CD14-positive monocyte (primary cell): ENCODE measurements around the gene BCAS1. TPM values are rescaled to one million over a fixed set of nuclear protein-coding genes. Genes with fewer than 3 reads are reported as not detected.

Experiments used
- DNase-seq, 3 donors: peaks; one replicate each; pipeline ENCODE4 v3.0.0-alpha.2; 2011 to 2022
- H2AFZ ChIP-seq: 2 replicates; pipeline ENCODE4 v1.6.0; 2012; ENCODE audit warnings: mild to moderate bottlenecking, low read depth, low read length, inconsistent platforms; ENCODE audit not compliant: insufficient read depth, poor library complexity, severe bottlenecking
- H3K27ac ChIP-seq, 2 donors: 1 replicate in 1 of 2; 2 replicates in 1 of 2; pipeline ENCODE4 v1.5.1; 2012 to 2013; ENCODE audit warnings: low read length in 2 of 2, control low read depth in 1 of 2, inconsistent platforms in 1 of 2, low read depth in 1 of 2, mild to moderate bottlenecking in 1 of 2
- H3K27me3 ChIP-seq, 2 donors: one replicate each; pipeline versions ENCODE4 v1.6.0 to v1.6.1; 2011 to 2013; ENCODE audit warnings: low read length in 2 of 2; ENCODE audit not compliant: control insufficient read depth in 2 of 2, insufficient read depth in 2 of 2
- H3K36me3 ChIP-seq, 2 donors: replicated peaks in 1 of 2; 1 replicate in 1 of 2; 2 replicates in 1 of 2; pipeline versions ENCODE4 v1.5.1 to v1.6.1; 2012 to 2013; ENCODE audit warnings: low read length in 2 of 2, control low read depth in 1 of 2, inconsistent platforms in 1 of 2, mild to moderate bottlenecking in 1 of 2; ENCODE audit not compliant: insufficient read depth in 2 of 2, control insufficient read depth in 1 of 2
- H3K4me1 ChIP-seq, 2 donors: 1 replicate in 1 of 2; 2 replicates in 1 of 2; pipeline versions ENCODE4 v1.5.1 to v1.6.1; 2012 to 2013; ENCODE audit warnings: low read length in 2 of 2, control low read depth in 1 of 2, inconsistent platforms in 1 of 2, mild to moderate bottlenecking in 1 of 2, moderate library complexity in 1 of 2; ENCODE audit not compliant: insufficient read depth in 2 of 2, control insufficient read depth in 1 of 2
- H3K4me2 ChIP-seq: replicated peaks from 2 replicates; pipeline ENCODE3; 2012; ENCODE audit warnings: low read length, moderate library complexity, mild to moderate bottlenecking; ENCODE audit not compliant: poor library complexity, severe bottlenecking; ENCODE audit errors: extremely low read depth
- H3K4me3 ChIP-seq, 3 experiments: fragments of 200-600 bp in 1 of 3; sonication (generic) in 1 of 3; replicated peaks in 1 of 3; 1 replicate in 2 of 3; 2 replicates in 1 of 3; pipeline ENCODE4 v1.5.1; 2011 to 2013; ENCODE audit warnings: low read length in 3 of 3, mild to moderate bottlenecking in 3 of 3, control low read depth in 2 of 3, low read depth in 2 of 3, inconsistent platforms in 1 of 3, moderate library complexity in 1 of 3
- H3K79me2 ChIP-seq: 2 replicates; pipeline ENCODE4 v1.6.0; 2012; ENCODE audit warnings: mild to moderate bottlenecking, control low read depth, inconsistent platforms, low read length, moderate library complexity; ENCODE audit not compliant: insufficient read depth
- H3K9ac ChIP-seq: 2 replicates; pipeline ENCODE4 v1.6.0; 2017; ENCODE audit warnings: low read length, mild to moderate bottlenecking; ENCODE audit not compliant: insufficient read depth, poor library complexity, severe bottlenecking
- H3K9me3 ChIP-seq, 2 donors: replicated peaks in 1 of 2; 1 replicate in 1 of 2; 2 replicates in 1 of 2; pipeline versions ENCODE4 v1.5.1 to v1.6.1; 2012 to 2013; ENCODE audit warnings: low read length in 2 of 2, control low read depth in 1 of 2; ENCODE audit not compliant: control insufficient read depth in 1 of 2, insufficient read depth in 1 of 2
- H4K20me1 ChIP-seq: 2 replicates; pipeline ENCODE4 v1.6.0; 2012; ENCODE audit warnings: mild to moderate bottlenecking, low read length, control low read depth, moderate library complexity; ENCODE audit not compliant: insufficient read depth
- H3K27ac Mint-ChIP-seq, 7 donors: one replicate each; pipeline ENCODE4 v1.8.0; 2020; ENCODE audit warnings: mild to moderate bottlenecking in 7 of 7, mixed read lengths in 7 of 7, moderate library complexity in 6 of 7, inconsistent platforms in 2 of 7
- H3K27me3 Mint-ChIP-seq, 3 donors: one replicate each; pipeline ENCODE4 v1.8.0; 2021 to 2022; ENCODE audit warnings: low read depth in 3 of 3, mild to moderate bottlenecking in 3 of 3, mixed read lengths in 3 of 3, moderate library complexity in 3 of 3, inconsistent platforms in 1 of 3
- H3K36me3 Mint-ChIP-seq, 2 donors: one replicate each; pipeline ENCODE4 v1.8.0; 2020; ENCODE audit warnings: mixed read lengths in 2 of 2, inconsistent platforms in 1 of 2, mild to moderate bottlenecking in 1 of 2
- H3K4me1 Mint-ChIP-seq: one replicate; pipeline ENCODE4 v1.8.0; 2020; ENCODE audit warnings: mild to moderate bottlenecking, mixed read lengths
- H3K4me3 Mint-ChIP-seq, 2 donors: one replicate each; pipeline ENCODE4 v1.8.0; 2020; ENCODE audit warnings: mild to moderate bottlenecking in 2 of 2, mixed read lengths in 2 of 2, moderate library complexity in 1 of 2
- H3K9me3 Mint-ChIP-seq, 7 donors: one replicate each; pipeline ENCODE4 v1.8.0; 2020 to 2022; ENCODE audit warnings: mixed read lengths in 7 of 7, mild to moderate bottlenecking in 6 of 7, moderate library complexity in 6 of 7, inconsistent platforms in 2 of 7
- CTCF ChIP-seq: fragments of 200-600 bp; IDR thresholded peaks from one replicate; pipeline ENCODE4 v1.8.0; 2022; ENCODE audit warnings: antibody characterized with exemption, mild to moderate bottlenecking
- WGBS: methylation state at CpG from one replicate; pipeline ENCODE4 v1.1.5; 2013; ENCODE audit warnings: missing lambda C conversion rate; ENCODE audit not compliant: insufficient coverage; 5-methylcytosine and 5-hydroxymethylcytosine counted together
- intact Hi-C, 2 donors: fragments of 100-400 bp; cut with micrococcal nuclease; formaldehyde crosslinking; loops; one replicate each; pipeline versions ENCODE4 v1.15.0 to v1.15.1; 2023
- polyA plus RNA-seq, 3 donors: library from polyadenylated mRNA; depleted of rRNA in 1 of 3; unstranded in 2 of 3; stranded (reverse) in 1 of 3; fragments of 300-500 nt in 2 of 3; fragments of >200 nt in 1 of 3; fragmentation: Illumina TruSeq in 2 of 3; gene quantifications; 1 replicate in 2 of 3; 2 replicates in 1 of 3; pipeline ENCODE4 v1.2.3, GENCODE V29; 2012 to 2021

BCAS1 gene
- polyA plus RNA-seq, 3 donors: 0.01 to 0.02 TPM; not detected in 1

GRCh38 chr20:54005524-54005923 lies 64.9 kb downstream of the BCAS1 start:
- H3K27me3 Mint-ChIP-seq: peaks cover 4 to 13% (median 5%) of the 10 kb centered on the region in 3 donors
- no peaks in the 10 kb centered on the region for H3K4me1 Mint-ChIP-seq

GRCh38 chr20:54004445-54004844 lies 65.9 kb downstream of the BCAS1 start:
- no peaks in the 10 kb centered on the region for H3K27me3 ChIP-seq
- Mint-ChIP-seq H3K27ac (no peak overlapping the region), H3K27me3 (peaks cover 4 to 12% (median 5%) of the 10 kb centered on the region in 3 donors), H3K9me3 (peaks cover 13 to 31% (median 21%) of the 10 kb centered on the region in 7 donors), H3K36me3 (no peaks in the 10 kb centered on the region), H3K4me1 (no peaks in the 10 kb centered on the region), H3K4me3 (no peak overlapping the region)
- H3K27ac ChIP-seq: no peak overlapping the region
- no peaks in the 10 kb centered on the region for H3K79me2 ChIP-seq
- H3K4me1 ChIP-seq: no peaks in the 10 kb centered on the region
- H3K4me2 ChIP-seq: no peak overlapping the region
- DNase-seq: no peak
- intact Hi-C loops: no loop called here
- H3K9me3 ChIP-seq: peaks cover 16 to 22% of the 10 kb centered on the region in 2 donors
- no peaks in the 10 kb centered on the region for H4K20me1 ChIP-seq
- H3K9ac ChIP-seq: no peak overlapping the region
- no peak for TF ChIP-seq CTCF
- no peak overlapping the region for H3K4me3 ChIP-seq
- no peak overlapping the region for H2AFZ ChIP-seq
- H3K36me3 ChIP-seq: no peaks in the 10 kb centered on the region

More at GRCh38 chr20:54005524-54005923, 64.9 kb downstream of the BCAS1 start:
- TF ChIP-seq CTCF: no peak
- H3K79me2 ChIP-seq: no peaks in the 10 kb centered on the region
- H3K4me3 ChIP-seq: no peak overlapping the region
- no peak overlapping the region for H3K9ac ChIP-seq
- intact Hi-C loops: no loop called here
- Mint-ChIP-seq H3K4me3 (peak overlapping the region in 1 of 2 donors; percentile 23), H3K27ac (no peak overlapping the region), H3K9me3 (peaks cover 12 to 24% (median 16%) of the 10 kb centered on the region in 7 donors), H3K36me3 (no peaks in the 10 kb centered on the region)
- no peak for DNase-seq
- H2AFZ ChIP-seq: no peak overlapping the region
- H3K27me3 ChIP-seq: no peaks in the 10 kb centered on the region
- H3K36me3 ChIP-seq: no peaks in the 10 kb centered on the region
- no peaks in the 10 kb centered on the region for H4K20me1 ChIP-seq
- no peak overlapping the region for H3K4me2 ChIP-seq
- H3K9me3 ChIP-seq: peaks cover 10 to 17% of the 10 kb centered on the region in 2 donors
- no peak overlapping the region for H3K27ac ChIP-seq
- no peaks in the 10 kb centered on the region for H3K4me1 ChIP-seq
- 89% methylated on average over 2 of the region's 4 CpGs for WGBS
